Measurements from ENCODE around the gene LRIG1.
A peak's percentile ranks its signal among the peaks of the same experiment; 100 is the strongest.

The LRIG1 gene

DNA sequence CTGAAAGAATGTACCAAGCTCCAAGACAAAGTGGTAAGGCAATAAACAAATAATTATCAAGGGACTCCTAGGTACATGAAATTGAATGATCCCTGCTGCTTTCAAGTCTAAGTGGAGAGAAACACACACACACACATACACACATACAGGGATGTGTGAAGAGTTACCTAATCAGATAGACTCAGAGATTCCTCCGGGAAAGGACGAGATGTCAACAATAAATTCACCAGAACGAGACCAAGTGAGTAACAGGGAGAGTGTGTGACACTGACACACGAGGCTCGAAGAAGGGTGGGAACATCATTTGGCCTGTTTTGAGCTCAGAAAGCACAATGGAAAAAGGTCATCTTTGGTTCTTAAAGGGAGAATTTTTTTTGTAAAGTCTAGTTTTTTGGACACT is 13.4 kb downstream of the LRIG1 start:
- no peak for DNase-seq

DNA sequence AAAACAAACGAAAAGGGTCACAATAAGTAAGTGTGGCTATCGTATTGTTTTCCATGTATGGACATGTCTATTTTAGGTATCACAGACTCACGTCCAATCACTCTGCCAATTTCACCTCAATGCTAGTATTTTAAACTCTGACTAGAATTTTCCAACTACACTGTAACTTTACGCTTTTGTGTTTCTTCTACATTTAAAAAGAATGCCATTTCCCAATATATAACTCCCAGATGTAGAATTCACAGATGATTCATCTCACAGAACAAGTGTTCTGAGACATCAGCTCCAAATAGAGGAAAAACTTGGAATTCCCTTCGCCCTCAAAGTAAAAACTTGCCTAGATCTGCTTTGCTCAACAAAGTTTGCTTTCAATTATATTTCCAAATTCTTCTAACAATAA is 14.2 kb downstream of the LRIG1 start:
- DNase-seq, result no peak

DNA sequence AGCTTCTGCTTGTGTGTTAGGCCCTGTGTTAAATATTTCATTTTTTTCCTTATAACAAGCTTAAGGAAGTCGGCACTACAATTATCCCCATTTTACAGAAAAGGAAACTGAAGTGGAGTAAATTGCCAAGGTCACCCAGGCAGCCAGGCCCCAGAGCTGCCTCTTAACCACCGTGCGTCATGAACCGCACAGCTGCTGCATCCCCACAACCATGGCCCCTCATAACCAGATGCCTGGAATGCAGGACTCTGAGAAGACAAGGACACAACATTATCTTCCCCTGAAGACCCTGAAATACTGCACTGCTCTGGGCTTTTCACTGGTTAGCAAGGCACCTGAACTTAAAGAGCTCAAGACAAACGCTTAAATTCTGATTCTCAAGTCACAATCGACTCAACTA is 14.6 kb downstream of the LRIG1 start:
- no peak for DNase-seq

DNA sequence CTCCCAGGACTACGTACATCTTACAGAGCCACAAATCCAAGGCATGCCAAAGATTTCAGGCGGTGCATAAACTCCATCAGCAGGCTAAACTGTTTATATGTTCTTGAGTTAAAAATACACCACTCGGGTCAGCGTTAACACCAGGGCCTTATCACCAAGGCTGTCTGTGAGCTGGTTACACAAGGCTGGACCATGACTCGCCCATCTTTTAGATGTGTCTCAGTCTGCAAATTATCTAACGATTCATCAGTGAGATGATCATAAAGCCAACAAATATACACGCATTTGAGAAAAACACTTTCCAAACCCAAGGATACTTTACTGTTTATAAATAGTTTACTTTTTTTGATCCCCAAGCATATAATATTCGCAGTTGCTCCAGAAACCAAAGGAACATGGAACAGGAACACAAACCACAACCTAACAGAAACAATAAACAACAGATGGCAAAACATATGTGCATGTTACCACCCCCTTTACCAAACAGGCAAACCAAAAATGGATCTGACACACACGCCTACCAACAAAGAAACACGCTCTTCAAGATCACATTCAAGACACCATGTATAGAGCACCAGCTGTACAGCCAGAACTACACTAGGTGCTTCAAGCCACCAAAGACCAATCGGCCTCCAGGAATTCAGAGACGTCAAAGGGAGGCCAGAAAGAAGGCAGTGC is 15.4 kb downstream of the LRIG1 start:
- no peak for DNase-seq

DNA sequence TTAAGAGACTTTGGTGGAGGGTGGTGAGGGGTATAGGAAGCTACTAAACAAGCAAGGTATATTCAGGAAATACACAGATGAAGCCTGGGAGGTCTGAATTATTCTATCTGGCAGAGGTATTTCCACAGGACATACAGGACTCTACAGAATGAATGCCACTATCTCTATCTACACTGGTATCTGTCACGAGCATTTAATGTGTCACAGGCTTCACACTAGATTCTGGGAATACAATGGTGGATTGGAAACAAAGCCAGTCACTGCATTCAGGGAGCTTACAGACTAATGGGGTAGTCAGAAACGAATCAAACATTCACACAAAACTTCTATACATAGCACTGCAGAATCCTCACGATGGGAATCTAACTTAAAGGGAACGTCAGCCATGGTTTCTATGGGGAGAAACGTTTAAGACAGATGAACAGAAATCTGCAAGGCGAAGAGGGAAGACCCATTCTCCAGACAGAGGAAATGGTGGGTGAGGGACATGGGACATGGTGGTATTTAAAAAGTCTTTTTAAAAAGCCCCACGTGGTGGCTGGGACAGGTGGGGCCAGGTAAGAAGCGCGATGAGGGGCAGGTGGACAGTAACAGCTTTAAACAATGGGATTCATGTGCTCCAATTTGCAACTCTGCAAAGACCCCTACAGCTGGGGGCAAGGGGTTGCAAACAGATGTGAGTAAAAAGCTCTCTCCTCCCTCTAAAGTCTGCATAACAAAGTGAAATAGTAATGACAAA is 16.5 kb downstream of the LRIG1 start:
- DNase-seq, result no peak

DNA sequence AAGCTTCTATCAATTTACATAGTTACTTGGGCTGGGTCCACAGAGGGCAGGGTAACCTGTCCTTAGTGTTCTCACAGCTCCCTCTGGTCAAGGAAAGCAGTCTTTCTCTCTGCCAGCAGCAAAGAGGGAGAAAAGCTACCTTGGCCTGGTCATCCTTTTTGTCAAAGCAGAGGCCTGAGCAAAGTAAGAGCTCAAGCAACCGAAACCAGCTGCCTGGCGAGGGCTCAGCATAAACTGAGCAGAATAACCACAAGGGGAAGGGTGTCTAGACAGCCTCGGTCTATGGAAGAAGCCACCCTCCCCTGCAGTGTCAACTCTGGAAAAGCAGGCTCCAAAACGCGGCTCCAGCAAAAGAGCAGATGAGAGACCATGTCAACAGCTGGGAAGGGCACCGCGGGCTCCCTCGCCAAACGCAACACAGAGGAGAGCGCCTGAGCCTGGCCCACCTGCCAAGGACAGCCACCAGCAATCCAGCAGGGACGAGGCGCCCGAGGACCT is 17.4 kb downstream of the LRIG1 start:
- no peak for DNase-seq

DNA sequence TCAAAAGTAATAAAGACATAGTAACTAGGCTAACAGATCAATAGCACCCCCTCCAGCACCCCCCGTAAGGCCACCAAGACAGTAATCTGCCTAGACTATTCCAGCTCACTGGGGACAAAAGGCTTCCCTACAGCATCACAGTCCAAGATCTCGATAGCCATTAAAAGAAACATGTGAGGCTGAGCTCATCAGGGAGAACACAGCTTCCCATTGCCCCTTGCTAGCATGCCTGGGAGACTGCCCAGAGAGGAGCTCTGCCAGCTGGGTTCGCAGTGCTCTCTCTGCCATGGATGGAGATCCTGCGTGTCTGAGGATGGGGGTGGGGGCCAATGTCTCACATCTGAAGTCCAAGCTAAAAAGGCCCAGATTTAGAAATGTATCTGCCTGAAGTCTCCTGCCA is 17.8 kb downstream of the LRIG1 start:
- no peak for DNase-seq

DNA sequence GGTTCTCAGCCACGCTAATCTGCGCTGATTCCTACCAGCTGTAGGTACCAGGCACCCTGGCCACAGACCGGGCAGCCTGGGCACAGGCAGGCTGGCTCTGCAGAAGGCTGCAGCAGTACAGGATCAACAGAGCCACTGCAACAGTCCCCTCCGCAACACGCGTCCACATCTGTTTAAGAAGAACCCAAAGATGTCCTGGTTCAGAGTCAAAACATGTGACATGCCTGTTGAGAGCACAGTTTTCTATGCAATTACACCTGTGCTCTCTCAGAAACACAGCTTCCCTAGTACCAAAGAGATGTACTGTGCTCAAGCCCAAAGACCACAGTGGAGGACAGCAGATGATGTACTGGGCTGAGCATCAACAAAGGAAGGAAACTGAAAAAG is 18.8 kb downstream of the LRIG1 start:
- DNase-seq, result no peak

DNA sequence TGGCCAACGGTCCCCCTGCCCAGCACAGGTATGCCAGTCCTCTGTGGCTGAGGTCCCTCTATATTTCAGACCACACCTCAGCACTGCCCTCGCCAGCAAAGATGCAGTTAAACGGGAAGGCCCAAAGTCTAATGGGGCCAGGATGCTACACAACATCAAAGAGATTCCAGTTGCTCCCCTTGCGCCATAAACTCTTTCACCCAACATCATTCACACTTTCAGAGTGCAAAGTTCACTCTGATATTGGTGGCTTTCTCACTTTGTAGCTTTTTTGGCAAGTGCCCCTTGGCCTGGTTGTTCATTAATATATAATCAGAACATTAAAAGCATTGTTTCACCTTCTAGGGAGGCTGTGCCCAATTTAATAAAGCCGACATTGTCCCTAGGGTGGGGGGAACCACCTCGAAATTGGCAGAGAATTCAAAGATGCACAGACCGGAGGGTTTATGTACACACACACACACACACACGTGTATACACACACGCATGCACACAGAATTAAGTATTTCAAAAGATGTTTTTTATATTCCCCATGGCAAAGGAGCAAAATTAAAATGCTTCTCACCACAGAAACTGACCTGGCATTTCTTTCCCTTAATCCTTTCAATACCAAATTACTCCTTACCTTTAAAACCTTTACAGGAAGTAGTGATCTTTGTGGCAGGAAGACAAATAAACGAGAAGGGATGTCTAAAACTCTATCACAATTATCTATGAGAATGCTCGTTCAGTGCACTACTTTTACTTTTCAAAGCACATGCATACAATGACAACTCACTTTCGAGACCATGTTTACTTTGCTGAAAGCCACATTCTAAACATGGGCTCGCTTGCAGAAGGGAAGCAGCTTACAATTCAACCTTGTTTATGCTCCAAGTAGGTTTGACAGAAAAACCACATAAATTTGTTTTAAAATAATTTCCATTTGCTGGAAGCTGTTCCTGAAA is 19.5 kb downstream of the LRIG1 start:
- DNase-seq, result no peak

DNA sequence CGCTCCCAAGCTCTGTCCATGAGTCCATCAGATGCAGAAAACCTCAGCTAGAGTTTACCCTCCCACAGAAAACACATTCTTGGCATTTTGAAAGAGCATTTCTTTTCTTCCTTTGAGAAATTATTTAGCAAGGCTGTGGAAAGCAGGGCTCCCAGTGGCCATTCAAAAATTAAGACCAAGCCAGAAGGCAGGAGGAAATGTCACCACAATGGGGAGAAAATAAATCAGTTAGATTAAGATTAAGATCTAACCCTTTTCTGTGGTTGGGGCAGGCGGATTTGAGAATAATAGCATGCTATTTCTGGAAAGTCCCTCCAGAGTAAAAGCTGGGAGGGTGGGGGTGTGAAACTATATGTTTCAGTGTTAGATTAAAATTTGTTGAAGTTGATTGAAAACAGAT is 20.2 kb downstream of the LRIG1 start:
- DNase-seq, result no peak

DNA sequence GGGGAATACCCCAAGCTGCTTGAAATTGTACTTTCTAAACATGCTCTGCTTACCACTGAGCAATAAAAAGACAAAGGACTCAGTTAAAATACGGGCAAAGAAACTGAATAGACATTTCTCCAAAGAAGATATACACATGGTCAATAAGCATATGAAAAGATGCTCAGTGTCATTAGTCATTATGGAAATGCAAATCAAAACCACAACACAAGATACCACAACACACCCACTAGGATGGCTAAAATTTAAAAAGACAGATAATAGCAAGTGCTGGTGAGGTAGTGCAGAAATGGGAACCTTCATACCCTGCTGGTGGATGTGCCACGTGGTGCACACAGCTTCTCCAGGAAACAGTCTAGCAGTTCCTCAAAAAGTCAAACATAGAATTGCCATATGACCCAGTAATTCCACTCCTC is 21.3 kb downstream of the LRIG1 start:
- DNase-seq, result no peak

DNA sequence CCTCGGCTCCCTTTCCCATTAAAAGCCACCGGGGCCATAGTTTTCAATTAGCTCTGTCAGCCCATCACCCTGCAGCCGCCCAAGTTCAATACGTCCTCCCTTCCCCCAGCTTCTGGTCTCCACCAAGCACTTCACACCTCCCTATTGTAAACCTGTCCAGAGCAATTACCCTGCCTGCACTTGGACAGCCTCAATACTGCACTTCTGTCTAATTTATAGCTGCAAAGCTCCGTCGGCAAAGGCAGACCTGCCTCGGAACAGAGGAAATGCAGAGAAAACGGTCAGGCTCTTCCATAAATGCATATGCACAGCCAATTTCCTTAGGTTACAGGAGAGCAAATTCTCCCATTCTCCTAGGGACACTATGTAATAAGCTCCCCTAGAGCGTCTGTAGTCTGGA is 21.9 kb downstream of the LRIG1 start:
- no peak for DNase-seq

DNA sequence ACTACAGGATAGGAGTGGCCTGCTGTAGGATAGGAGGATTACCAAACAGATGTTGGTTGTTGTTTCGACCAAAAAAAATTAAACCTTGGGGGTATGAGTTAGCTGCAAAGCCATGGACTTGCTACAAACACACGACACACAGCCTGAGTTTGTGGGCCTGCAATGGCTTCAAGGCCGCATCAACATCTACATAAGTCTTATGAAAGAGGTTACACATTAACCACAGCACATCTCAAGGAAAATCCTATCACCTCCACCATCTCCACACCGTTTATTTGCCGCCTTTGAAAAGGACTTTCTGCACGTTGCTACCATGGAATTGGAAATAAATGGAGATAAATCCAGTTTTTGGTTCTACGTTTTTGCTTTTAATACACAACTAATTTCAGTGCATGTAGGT is 23.0 kb downstream of the LRIG1 start:
- no peak for DNase-seq

DNA sequence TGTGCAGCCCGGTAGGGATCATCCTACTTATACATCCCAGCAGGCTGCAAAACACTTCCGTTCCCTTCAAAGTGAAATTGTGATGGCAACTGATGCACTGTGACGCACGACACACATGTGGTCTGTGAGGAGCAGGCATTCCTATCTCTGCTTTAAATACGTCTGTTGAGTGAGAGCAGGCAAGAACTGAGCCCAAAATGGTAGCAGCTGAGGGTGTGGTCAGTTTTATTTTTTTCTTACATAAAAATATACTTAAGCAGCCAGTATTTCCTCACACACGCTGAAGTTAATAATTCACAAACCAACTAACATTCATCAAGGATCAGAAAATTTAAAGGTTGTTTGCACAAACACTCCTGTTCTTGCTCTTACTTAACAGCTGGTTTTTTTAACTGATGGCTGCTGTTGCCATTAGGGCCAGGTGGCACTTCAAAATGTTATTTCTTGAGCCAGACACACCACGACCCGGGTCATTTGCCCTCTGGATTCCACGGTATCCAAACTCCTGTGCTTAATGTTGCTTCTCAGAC is 23.9 kb downstream of the LRIG1 start:
- DNase-seq, result no peak

DNA sequence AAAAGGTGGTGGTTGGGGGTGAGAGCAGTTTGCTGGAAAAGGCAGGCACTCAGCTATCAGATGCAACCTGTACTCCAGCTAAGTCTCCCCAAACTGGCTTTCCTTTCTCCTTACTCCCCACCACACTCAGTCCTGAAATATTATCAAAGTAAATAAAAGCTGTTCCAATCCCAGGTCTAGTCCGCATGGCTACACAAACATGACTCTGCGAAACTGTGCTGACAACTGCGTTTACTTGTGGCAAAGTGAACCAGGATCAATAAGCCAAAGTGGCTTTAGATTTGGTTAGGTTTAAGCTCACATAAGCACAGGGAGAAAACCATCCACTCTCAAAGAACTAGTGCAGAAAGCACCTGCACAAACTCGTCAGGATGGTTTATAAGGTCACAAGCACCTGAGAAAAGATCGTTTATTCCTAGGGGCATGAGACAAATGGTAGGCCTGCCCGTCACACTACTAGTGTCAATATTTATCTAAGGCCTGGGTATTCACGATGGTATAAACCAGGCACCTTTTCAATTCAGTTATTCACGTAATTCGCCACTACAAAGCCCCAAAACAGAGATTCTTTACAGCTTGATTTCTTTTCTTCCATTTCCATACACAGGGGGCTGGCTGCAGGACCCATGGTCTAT is 25.3 kb downstream of the LRIG1 start:
- no peak for DNase-seq

DNA sequence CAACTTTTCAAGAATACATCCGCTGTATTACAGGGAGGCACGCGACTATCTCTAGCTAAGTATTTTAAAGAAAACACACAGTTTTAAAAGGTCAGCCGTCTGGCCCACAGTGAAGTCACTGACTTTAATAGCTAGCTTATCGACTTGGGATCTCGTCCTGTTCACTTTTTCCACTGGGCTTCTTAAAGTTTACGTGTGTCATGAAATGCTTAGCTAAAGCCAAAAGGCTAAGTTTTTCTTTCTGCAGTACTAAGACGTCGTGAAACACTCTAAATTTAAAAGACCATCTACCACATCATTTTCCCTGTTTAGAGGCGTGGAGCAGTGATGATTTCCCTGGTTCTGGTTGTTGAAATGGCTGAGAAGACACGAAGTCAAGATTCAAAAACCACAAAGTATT is 27.1 kb downstream of the LRIG1 start:
- DNase-seq, result no peak

DNA sequence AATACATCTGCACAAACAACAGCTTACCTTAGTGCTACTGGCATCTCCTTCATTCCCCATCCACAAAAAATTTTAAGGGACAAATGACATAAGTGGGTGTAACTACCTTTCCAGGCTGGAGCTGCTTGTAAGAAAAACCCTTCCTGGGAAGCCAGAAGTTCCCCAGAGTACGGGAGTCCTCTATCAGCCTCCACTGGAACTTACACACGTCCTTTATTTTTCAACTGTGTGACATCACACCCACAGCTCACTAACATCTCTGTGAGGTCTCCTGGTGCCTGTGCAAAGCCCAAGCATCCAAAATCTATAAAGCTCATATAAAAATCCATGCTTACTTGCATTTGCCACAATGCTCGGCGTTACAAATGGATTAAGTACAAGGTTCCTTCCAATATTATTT is 27.6 kb downstream of the LRIG1 start:
- DNase-seq, result no peak

DNA sequence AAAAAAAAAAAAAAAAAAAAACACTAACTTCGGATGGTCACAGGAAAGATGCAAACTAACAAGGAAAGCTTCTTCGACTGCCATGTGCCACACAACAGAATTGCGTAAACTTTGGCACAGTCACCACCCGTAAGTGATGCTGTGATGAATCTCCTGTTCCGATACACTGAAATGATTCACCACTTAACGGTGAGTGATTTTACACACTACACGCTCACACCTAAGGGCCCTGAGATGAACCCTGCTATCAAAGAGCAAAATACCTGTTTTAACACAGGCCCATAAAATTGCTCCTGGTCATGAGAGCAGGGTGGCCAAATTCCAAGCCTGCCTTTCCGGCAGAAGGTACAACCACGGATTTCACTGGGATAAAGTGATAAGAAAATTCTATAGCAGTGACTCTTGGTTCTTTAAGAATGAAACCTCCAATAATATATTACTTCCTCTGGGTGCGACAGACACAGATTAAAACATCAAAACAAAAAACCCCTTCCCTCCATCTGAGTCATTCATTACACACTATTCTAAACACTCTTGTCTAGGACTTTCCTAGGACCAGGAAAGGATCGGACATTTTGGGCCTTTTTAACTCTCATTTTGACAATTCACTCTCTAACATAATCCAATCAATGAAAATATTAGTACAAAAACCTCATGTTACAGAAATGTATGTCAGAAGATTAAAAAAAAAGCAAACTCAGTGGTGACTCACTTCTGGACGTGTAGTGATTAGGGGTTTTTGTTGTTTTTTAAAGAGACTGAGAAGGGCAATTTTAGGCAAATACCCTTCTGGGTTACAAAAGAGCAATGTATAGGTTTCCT is 28.3 kb downstream of the LRIG1 start:
- peak in 1 of 2 donors; percentile 7 for DNase-seq

DNA sequence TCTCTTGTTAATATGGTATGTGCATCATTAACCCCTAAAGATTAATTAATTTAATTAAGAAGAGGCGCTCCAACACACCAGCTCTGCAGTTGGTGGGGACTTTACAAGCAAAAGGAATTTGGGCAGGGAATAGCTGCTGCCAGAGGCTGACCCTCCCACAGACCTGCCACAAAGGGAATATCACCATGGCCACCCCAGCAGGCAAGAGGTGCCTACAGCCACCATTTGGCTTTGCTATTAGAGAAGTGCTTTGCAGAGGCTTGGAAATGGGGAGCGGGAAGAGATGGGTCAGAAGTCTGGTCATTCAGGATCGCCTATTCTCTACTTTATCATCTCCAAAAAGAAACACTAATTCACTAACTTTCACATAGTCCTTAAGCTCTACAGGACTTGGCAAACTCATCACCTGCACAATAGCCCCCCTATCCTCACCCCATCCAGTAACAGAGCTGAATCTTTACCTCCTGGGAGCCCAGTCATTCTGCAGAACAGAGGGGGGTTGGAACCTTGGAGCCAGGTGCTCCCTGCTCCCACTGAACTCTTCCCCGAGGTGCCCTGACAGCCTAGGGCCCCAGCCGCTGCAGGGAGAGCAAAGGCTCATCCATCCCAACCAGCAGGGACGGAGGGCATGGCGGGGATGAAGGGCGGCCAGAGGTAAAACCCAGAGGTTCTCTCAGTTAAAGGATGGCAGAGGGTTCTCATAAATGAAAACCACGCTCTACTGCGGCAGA is 29.7 kb downstream of the LRIG1 start:
- no peak for DNase-seq

DNA sequence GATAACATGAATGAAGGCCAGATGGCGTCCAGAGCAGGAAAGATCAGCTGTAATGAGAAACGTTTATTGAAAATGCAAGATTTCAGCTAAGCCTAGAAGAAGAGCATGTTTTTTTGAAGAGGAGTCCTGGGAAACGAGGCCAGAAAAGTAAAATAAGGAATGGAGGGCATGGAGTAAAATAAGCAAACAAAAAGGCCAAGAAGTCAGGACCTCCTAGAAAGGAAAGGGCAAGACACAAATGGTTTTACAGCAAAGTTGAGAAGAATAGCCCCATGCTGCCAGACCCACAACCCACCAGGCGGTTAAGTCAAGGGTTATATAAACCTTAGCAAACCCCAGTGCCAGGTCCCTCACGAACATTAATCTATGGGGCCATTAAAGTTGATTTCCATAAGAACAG is 30.5 kb downstream of the LRIG1 start:
- DNase-seq, result no peak

DNA sequence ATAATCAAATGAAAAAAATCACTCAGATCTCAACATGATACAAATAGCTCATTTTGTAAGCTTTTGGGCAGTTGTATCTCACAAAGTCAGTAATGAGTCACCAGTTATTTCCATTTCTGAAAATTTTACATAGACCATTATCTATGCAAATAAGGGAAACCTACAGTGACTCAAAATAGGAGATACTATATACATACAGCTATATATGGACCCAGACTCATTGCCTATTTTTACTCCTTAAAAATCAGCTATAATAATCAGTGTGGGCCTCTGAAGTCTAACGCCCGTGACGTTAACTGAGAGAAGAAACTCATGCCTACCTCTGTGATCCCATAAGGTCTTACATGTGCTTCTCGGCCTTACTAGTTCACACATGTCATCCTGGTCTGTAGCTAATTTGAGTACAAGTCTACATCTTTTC is 31.6 kb downstream of the LRIG1 start:
- no peak for DNase-seq
